ENCODE data around the gene FUT8.
"Not testable (repeated sequence)": the region's sequence is repeated elsewhere in the genome, so short reads cannot be mapped to it uniquely, and the experiment has no call there.

Gene FUT8

GRCh38 chr14:65456247-65456646 is 43.7 kb downstream of the FUT8 start:
- no peaks in the 10 kb centered on the region for H3K27me3 Mint-ChIP-seq (ENCODE audit: low read depth)
- no peak overlapping the region for H3K27ac Mint-ChIP-seq
- H3K36me3 Mint-ChIP-seq (ENCODE audit: low read depth) = peaks cover 60% of the 10 kb centered on the region
- H3K4me3 Mint-ChIP-seq = no peak overlapping the region
- H3K9me3 Mint-ChIP-seq = peaks cover 4% of the 10 kb centered on the region
- H3K4me1 Mint-ChIP-seq (ENCODE audit: low read depth) = peaks cover 40% of the 10 kb centered on the region

GRCh38 chr14:65461730-65462129 is 49.2 kb downstream of the FUT8 start:
- no peaks in the 10 kb centered on the region for H3K27me3 Mint-ChIP-seq (ENCODE audit: low read depth)
- no peaks in the 10 kb centered on the region for H3K9me3 Mint-ChIP-seq
- H3K27ac Mint-ChIP-seq = peak overlapping the region; percentile 81
- H3K36me3 Mint-ChIP-seq (ENCODE audit: low read depth) = peaks cover 47% of the 10 kb centered on the region
- no peak overlapping the region for H3K4me3 Mint-ChIP-seq
- H3K4me1 Mint-ChIP-seq (ENCODE audit: low read depth) = peaks cover 39% of the 10 kb centered on the region

- H3K4me3 Mint-ChIP-seq = peak overlapping the region; percentile 3
- peak overlapping the region; percentile 81 for H3K27ac Mint-ChIP-seq
- no peaks in the 10 kb centered on the region for H3K27me3 Mint-ChIP-seq (ENCODE audit: low read depth)
- no peaks in the 10 kb centered on the region for H3K9me3 Mint-ChIP-seq
- peaks cover 38% of the 10 kb centered on the region for H3K4me1 Mint-ChIP-seq (ENCODE audit: low read depth)
- peaks cover 43% of the 10 kb centered on the region for H3K36me3 Mint-ChIP-seq (ENCODE audit: low read depth)
Observed at GRCh38 chr14:65462411-65462810, 49.9 kb downstream of the FUT8 start.

GRCh38 chr14:65465584-65465983 is 53.1 kb downstream of the FUT8 start:
- Mint-ChIP-seq H3K4me1 (ENCODE audit: low read depth) (peaks cover 47% of the 10 kb centered on the region), H3K27me3 (ENCODE audit: low read depth) (no peaks in the 10 kb centered on the region), H3K36me3 (ENCODE audit: low read depth) (peaks cover 39% of the 10 kb centered on the region), H3K4me3 (no peak overlapping the region), H3K9me3 (no peaks in the 10 kb centered on the region), H3K27ac (no peak overlapping the region)

- H3K27me3 Mint-ChIP-seq (ENCODE audit: low read depth); H3K27ac Mint-ChIP-seq; H3K9me3 Mint-ChIP-seq; H3K4me3 Mint-ChIP-seq: not testable (repeated sequence)
- Mint-ChIP-seq H3K4me1 (ENCODE audit: low read depth) (peaks cover 32% of the 10 kb centered on the region), H3K36me3 (ENCODE audit: low read depth) (peaks cover 23% of the 10 kb centered on the region)
Observed at GRCh38 chr14:65467926-65468325, 55.4 kb downstream of the FUT8 start.

- Mint-ChIP-seq H3K4me1 (ENCODE audit: low read depth) (peaks cover 34% of the 10 kb centered on the region), H3K27ac (no peak overlapping the region)
Observed at GRCh38 chr14:65469903-65470302, 57.4 kb downstream of the FUT8 start.

GRCh38 chr14:65470404-65470880 is 57.9 kb downstream of the FUT8 start:
- Mint-ChIP-seq H3K4me1 (ENCODE audit: low read depth) (peaks cover 36% of the 10 kb centered on the region), H3K4me3 (no peak overlapping the region), H3K36me3 (ENCODE audit: low read depth) (peaks cover 24% of the 10 kb centered on the region), H3K27me3 (ENCODE audit: low read depth) (no peaks in the 10 kb centered on the region), H3K27ac (no peak overlapping the region), H3K9me3 (no peaks in the 10 kb centered on the region)

More at GRCh38 chr14:65469903-65470302, 57.4 kb downstream of the FUT8 start:
- peaks cover 23% of the 10 kb centered on the region for H3K36me3 Mint-ChIP-seq (ENCODE audit: low read depth)
- no peak overlapping the region for H3K4me3 Mint-ChIP-seq
- no peaks in the 10 kb centered on the region for H3K27me3 Mint-ChIP-seq (ENCODE audit: low read depth)
- H3K9me3 Mint-ChIP-seq = no peaks in the 10 kb centered on the region

- peak overlapping the region; percentile 18 for H3K27ac Mint-ChIP-seq
- peaks cover 40% of the 10 kb centered on the region for H3K4me1 Mint-ChIP-seq (ENCODE audit: low read depth)
- peaks cover 21% of the 10 kb centered on the region for H3K36me3 Mint-ChIP-seq (ENCODE audit: low read depth)
- H3K27me3 Mint-ChIP-seq (ENCODE audit: low read depth) = no peaks in the 10 kb centered on the region
- H3K4me3 Mint-ChIP-seq = no peak overlapping the region
- no peaks in the 10 kb centered on the region for H3K9me3 Mint-ChIP-seq
Observed at GRCh38 chr14:65471038-65471878, 58.7 kb downstream of the FUT8 start.

- Mint-ChIP-seq H3K4me1 (ENCODE audit: low read depth) (peaks cover 40% of the 10 kb centered on the region), H3K4me3 (no peak overlapping the region), H3K27me3 (ENCODE audit: low read depth) (no peaks in the 10 kb centered on the region), H3K27ac (no peak overlapping the region), H3K9me3 (no peaks in the 10 kb centered on the region), H3K36me3 (ENCODE audit: low read depth) (peaks cover 20% of the 10 kb centered on the region)
Observed at GRCh38 chr14:65472189-65472588, 59.7 kb downstream of the FUT8 start.

GRCh38 chr14:65476273-65476941 is 63.9 kb downstream of the FUT8 start:
- Mint-ChIP-seq H3K27me3 (ENCODE audit: low read depth) (no peaks in the 10 kb centered on the region), H3K36me3 (ENCODE audit: low read depth) (peaks cover 22% of the 10 kb centered on the region), H3K27ac (no peak overlapping the region), H3K4me3 (no peak overlapping the region), H3K4me1 (ENCODE audit: low read depth) (peaks cover 41% of the 10 kb centered on the region), H3K9me3 (no peaks in the 10 kb centered on the region)

- Mint-ChIP-seq H3K4me1 (ENCODE audit: low read depth) (peaks cover 45% of the 10 kb centered on the region), H3K27ac (no peak overlapping the region), H3K36me3 (ENCODE audit: low read depth) (peaks cover 25% of the 10 kb centered on the region), H3K27me3 (ENCODE audit: low read depth) (no peaks in the 10 kb centered on the region), H3K4me3 (no peak overlapping the region), H3K9me3 (no peaks in the 10 kb centered on the region)
Observed at GRCh38 chr14:65476942-65477318, 64.4 kb downstream of the FUT8 start.

GRCh38 chr14:65478017-65478416 is 65.5 kb downstream of the FUT8 start:
- Mint-ChIP-seq H3K4me1 (ENCODE audit: low read depth) (peaks cover 50% of the 10 kb centered on the region), H3K9me3 (no peaks in the 10 kb centered on the region), H3K27me3 (ENCODE audit: low read depth) (no peaks in the 10 kb centered on the region), H3K27ac (no peak overlapping the region), H3K36me3 (ENCODE audit: low read depth) (peaks cover 27% of the 10 kb centered on the region), H3K4me3 (no peak overlapping the region)

- Mint-ChIP-seq H3K27ac (peak overlapping the region; percentile 17), H3K4me3 (no peak overlapping the region), H3K4me1 (ENCODE audit: low read depth) (peaks cover 53% of the 10 kb centered on the region), H3K27me3 (ENCODE audit: low read depth) (no peaks in the 10 kb centered on the region), H3K36me3 (ENCODE audit: low read depth) (peaks cover 30% of the 10 kb centered on the region), H3K9me3 (no peaks in the 10 kb centered on the region)
Observed at GRCh38 chr14:65478596-65478995, 66.1 kb downstream of the FUT8 start.

GRCh38 chr14:65479386-65479785 is 66.9 kb downstream of the FUT8 start:
- Mint-ChIP-seq H3K27ac (peak overlapping the region; percentile 31), H3K27me3 (ENCODE audit: low read depth) (no peaks in the 10 kb centered on the region), H3K4me1 (ENCODE audit: low read depth) (peaks cover 51% of the 10 kb centered on the region), H3K9me3 (no peaks in the 10 kb centered on the region), H3K36me3 (ENCODE audit: low read depth) (peaks cover 27% of the 10 kb centered on the region), H3K4me3 (no peak overlapping the region)
